Measurements from ENCODE around the gene RBPMS2.

Gene RBPMS2

GRCh38 chr15:64696481-64696880 is 78.9 kb downstream of the RBPMS2 start:
- no peak for DNase-seq (ENCODE audit: extremely low read depth in 1 of 2, low read depth in 1 of 2)

- no peak for DNase-seq (ENCODE audit: extremely low read depth in 1 of 2, low read depth in 1 of 2)
Measured at GRCh38 chr15:64695561-64695992, 79.8 kb downstream of the RBPMS2 start.

- DNase-seq (ENCODE audit: extremely low read depth in 1 of 2, low read depth in 1 of 2): no peak
Measured at GRCh38 chr15:64694816-64695215, 80.6 kb downstream of the RBPMS2 start.

DNA sequence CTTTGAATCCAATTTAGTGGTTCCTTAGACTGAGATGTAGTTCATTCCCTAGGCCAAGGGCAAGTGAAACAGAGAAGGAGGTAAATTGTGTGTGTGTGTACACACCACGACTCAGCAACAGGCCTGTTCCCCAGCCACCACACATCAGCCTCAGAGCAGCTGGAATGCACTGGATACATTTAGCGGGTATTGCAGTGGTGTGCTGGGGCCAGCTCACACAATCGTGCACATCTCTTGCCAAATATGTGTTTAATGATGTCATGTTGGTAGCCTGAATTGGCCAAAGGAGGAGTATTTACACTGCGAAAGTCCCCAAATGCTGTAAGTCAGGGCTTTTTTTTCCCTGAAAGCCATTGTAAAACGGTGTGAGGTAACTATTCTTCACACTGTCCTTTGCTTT is 82.3 kb downstream of the RBPMS2 start:
- DNase-seq (ENCODE audit: extremely low read depth in 1 of 2, low read depth in 1 of 2): no peak

GRCh38 chr15:64691896-64692565 is 83.4 kb downstream of the RBPMS2 start:
- no peak for DNase-seq (ENCODE audit: extremely low read depth in 1 of 2, low read depth in 1 of 2)

GRCh38 chr15:64690578-64691296 is 84.7 kb downstream of the RBPMS2 start:
- DNase-seq (ENCODE audit: extremely low read depth in 1 of 2, low read depth in 1 of 2): no peak

- no peak for DNase-seq (ENCODE audit: extremely low read depth in 1 of 2, low read depth in 1 of 2)
Measured at GRCh38 chr15:64690008-64690407, 85.4 kb downstream of the RBPMS2 start.

All from stimulated activated CD8-positive, alpha-beta memory T cell treated with anti-CD3 and anti-CD28 coated beads, Interleukin-7, amount 100 ng/mL, for 48 hours (primary cell).